ENCODE measurements around the gene CDHR4.

DNA sequence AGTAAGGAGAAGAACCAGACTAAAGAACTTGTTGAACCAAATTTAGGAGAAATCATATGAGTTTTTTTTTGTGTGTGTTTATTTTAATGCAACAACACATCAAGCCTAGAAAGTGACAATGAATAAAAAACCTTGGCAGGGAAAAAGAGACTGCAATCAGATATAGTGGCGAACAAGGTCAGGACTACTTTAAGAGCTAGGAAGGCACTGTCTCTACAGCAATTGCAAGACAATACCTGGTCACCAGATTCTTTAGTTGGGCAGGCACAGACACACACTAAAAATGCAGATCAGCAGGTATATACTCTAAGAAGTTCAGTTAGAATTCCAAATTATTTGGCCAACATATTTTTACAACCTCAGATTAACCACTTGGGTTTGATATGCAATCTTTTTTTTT lies 45.1 kb downstream of the CDHR4 start:
- TF ChIP-seq, protein P1, sequence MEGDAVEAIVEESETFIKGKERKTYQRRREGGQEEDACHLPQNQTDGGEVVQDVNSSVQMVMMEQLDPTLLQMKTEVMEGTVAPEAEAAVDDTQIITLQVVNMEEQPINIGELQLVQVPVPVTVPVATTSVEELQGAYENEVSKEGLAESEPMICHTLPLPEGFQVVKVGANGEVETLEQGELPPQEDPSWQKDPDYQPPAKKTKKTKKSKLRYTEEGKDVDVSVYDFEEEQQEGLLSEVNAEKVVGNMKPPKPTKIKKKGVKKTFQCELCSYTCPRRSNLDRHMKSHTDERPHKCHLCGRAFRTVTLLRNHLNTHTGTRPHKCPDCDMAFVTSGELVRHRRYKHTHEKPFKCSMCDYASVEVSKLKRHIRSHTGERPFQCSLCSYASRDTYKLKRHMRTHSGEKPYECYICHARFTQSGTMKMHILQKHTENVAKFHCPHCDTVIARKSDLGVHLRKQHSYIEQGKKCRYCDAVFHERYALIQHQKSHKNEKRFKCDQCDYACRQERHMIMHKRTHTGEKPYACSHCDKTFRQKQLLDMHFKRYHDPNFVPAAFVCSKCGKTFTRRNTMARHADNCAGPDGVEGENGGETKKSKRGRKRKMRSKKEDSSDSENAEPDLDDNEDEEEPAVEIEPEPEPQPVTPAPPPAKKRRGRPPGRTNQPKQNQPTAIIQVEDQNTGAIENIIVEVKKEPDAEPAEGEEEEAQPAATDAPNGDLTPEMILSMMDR (IDR thresholded peaks at IDR 0.05; ENCODE audit: low read length): no peak
- no peak for TF ChIP-seq EZH2phosphoT487 (IDR thresholded peaks at IDR 0.05; ENCODE audit: low read length)

Measured in MM.1S (cell line).